ENCODE data around the gene ADCY5.
A peak's percentile ranks its signal among the peaks of the same experiment; 100 is the strongest.

ADCY5 gene

GRCh38 chr3:123350971-123351370, 97.9 kb downstream of the ADCY5 start:
- Histone ChIP-seq H3K4me1 (ENCODE audit: control insufficient read depth in 1 of 2, insufficient read depth in 2 of 2, low read length in 2 of 2) (peaks cover 0 to 23% of the 10 kb centered on the region in 2 donors), H3K36me3 (ENCODE audit: control insufficient read depth in 1 of 2, insufficient read depth in 2 of 2, low read length in 2 of 2) (no peaks in the 10 kb centered on the region), H3K27ac (ENCODE audit: low read length) (no peak overlapping the region), H3K27me3 (ENCODE audit: low read depth, low read length) (no peaks in the 10 kb centered on the region), H3K4me3 (ENCODE audit: low read depth in 1 of 2, low read length in 2 of 2) (no peak overlapping the region), H3K9me3 (ENCODE audit: control insufficient read depth in 1 of 2, low read length in 2 of 2) (no peaks in the 10 kb centered on the region)

GRCh38 chr3:123349566-123350435, 99.1 kb downstream of the ADCY5 start:
- no peaks in the 10 kb centered on the region for H3K9me3 ChIP-seq (ENCODE audit: control insufficient read depth in 1 of 2, low read length in 2 of 2)
- no peak overlapping the region for H3K4me3 ChIP-seq (ENCODE audit: low read depth in 1 of 2, low read length in 2 of 2)
- H3K36me3 ChIP-seq (ENCODE audit: control insufficient read depth in 1 of 2, insufficient read depth in 2 of 2, low read length in 2 of 2): no peaks in the 10 kb centered on the region
- no peak overlapping the region for H3K27ac ChIP-seq (ENCODE audit: low read length)
- H3K4me1 ChIP-seq (ENCODE audit: control insufficient read depth in 1 of 2, insufficient read depth in 2 of 2, low read length in 2 of 2): peaks cover 0 to 23% of the 10 kb centered on the region in 2 donors
- no peaks in the 10 kb centered on the region for H3K27me3 ChIP-seq (ENCODE audit: low read depth, low read length)

GRCh38 chr3:123349201-123349535, 99.7 kb downstream of the ADCY5 start:
- Histone ChIP-seq H3K4me3 (ENCODE audit: low read depth in 1 of 2, low read length in 2 of 2) (no peak overlapping the region), H3K9me3 (ENCODE audit: control insufficient read depth in 1 of 2, low read length in 2 of 2) (no peaks in the 10 kb centered on the region), H3K27me3 (ENCODE audit: low read depth, low read length) (no peaks in the 10 kb centered on the region), H3K27ac (ENCODE audit: low read length) (no peak overlapping the region), H3K36me3 (ENCODE audit: control insufficient read depth in 1 of 2, insufficient read depth in 2 of 2, low read length in 2 of 2) (no peaks in the 10 kb centered on the region), H3K4me1 (ENCODE audit: control insufficient read depth in 1 of 2, insufficient read depth in 2 of 2, low read length in 2 of 2) (peaks cover 0 to 28% of the 10 kb centered on the region in 2 donors)

GRCh38 chr3:123348471-123349200, 100.3 kb downstream of the ADCY5 start:
- Histone ChIP-seq H3K4me3 (ENCODE audit: low read depth in 1 of 2, low read length in 2 of 2) (no peak overlapping the region), H3K9me3 (ENCODE audit: control insufficient read depth in 1 of 2, low read length in 2 of 2) (no peaks in the 10 kb centered on the region), H3K27me3 (ENCODE audit: low read depth, low read length) (no peaks in the 10 kb centered on the region), H3K36me3 (ENCODE audit: control insufficient read depth in 1 of 2, insufficient read depth in 2 of 2, low read length in 2 of 2) (no peaks in the 10 kb centered on the region), H3K27ac (ENCODE audit: low read length) (no peak overlapping the region), H3K4me1 (ENCODE audit: control insufficient read depth in 1 of 2, insufficient read depth in 2 of 2, low read length in 2 of 2) (peaks cover 0 to 33% of the 10 kb centered on the region in 2 donors)

GRCh38 chr3:123347691-123348264, 101.1 kb downstream of the ADCY5 start:
- no peaks in the 10 kb centered on the region for H3K27me3 ChIP-seq (ENCODE audit: low read depth, low read length)
- H3K36me3 ChIP-seq (ENCODE audit: control insufficient read depth in 1 of 2, insufficient read depth in 2 of 2, low read length in 2 of 2): no peaks in the 10 kb centered on the region
- peaks cover 0 to 31% of the 10 kb centered on the region in 2 donors for H3K4me1 ChIP-seq (ENCODE audit: control insufficient read depth in 1 of 2, insufficient read depth in 2 of 2, low read length in 2 of 2)
- H3K4me3 ChIP-seq (ENCODE audit: low read depth in 1 of 2, low read length in 2 of 2): no peak overlapping the region
- no peaks in the 10 kb centered on the region for H3K9me3 ChIP-seq (ENCODE audit: control insufficient read depth in 1 of 2, low read length in 2 of 2)
- H3K27ac ChIP-seq (ENCODE audit: low read length): no peak overlapping the region

GRCh38 chr3:123347205-123347604, 101.7 kb downstream of the ADCY5 start:
- Histone ChIP-seq H3K4me1 (ENCODE audit: control insufficient read depth in 1 of 2, insufficient read depth in 2 of 2, low read length in 2 of 2) (peaks cover 0 to 32% of the 10 kb centered on the region in 2 donors), H3K4me3 (ENCODE audit: low read depth in 1 of 2, low read length in 2 of 2) (no peak overlapping the region), H3K27me3 (ENCODE audit: low read depth, low read length) (no peaks in the 10 kb centered on the region), H3K27ac (ENCODE audit: low read length) (no peak overlapping the region), H3K9me3 (ENCODE audit: control insufficient read depth in 1 of 2, low read length in 2 of 2) (no peaks in the 10 kb centered on the region), H3K36me3 (ENCODE audit: control insufficient read depth in 1 of 2, insufficient read depth in 2 of 2, low read length in 2 of 2) (no peaks in the 10 kb centered on the region)

- Histone ChIP-seq H3K36me3 (ENCODE audit: control insufficient read depth in 1 of 2, insufficient read depth in 2 of 2, low read length in 2 of 2) (no peaks in the 10 kb centered on the region), H3K27me3 (ENCODE audit: low read depth, low read length) (no peaks in the 10 kb centered on the region), H3K9me3 (ENCODE audit: control insufficient read depth in 1 of 2, low read length in 2 of 2) (no peaks in the 10 kb centered on the region), H3K4me3 (ENCODE audit: low read depth in 1 of 2, low read length in 2 of 2) (no peak overlapping the region), H3K4me1 (ENCODE audit: control insufficient read depth in 1 of 2, insufficient read depth in 2 of 2, low read length in 2 of 2) (peaks cover 0 to 23% of the 10 kb centered on the region in 2 donors), H3K27ac (ENCODE audit: low read length) (no peak overlapping the region)
Measured at GRCh38 chr3:123346021-123346420, 102.9 kb downstream of the ADCY5 start.

- H3K36me3 ChIP-seq (ENCODE audit: control insufficient read depth in 1 of 2, insufficient read depth in 2 of 2, low read length in 2 of 2): no peaks in the 10 kb centered on the region
Measured at GRCh38 chr3:123344907-123345594, 103.8 kb downstream of the ADCY5 start.

GRCh38 chr3:123344175-123344906, 104.5 kb downstream of the ADCY5 start:
- peaks cover 0 to 23% of the 10 kb centered on the region in 2 donors for H3K4me1 ChIP-seq (ENCODE audit: control insufficient read depth in 1 of 2, insufficient read depth in 2 of 2, low read length in 2 of 2)
- H3K27ac ChIP-seq (ENCODE audit: low read length): peak overlapping the region; percentile 16

More at GRCh38 chr3:123344907-123345594, 103.8 kb downstream of the ADCY5 start:
- H3K4me3 ChIP-seq (ENCODE audit: low read depth in 1 of 2, low read length in 2 of 2): no peak overlapping the region
- peaks cover 0 to 23% of the 10 kb centered on the region in 2 donors for H3K4me1 ChIP-seq (ENCODE audit: control insufficient read depth in 1 of 2, insufficient read depth in 2 of 2, low read length in 2 of 2)
- no peaks in the 10 kb centered on the region for H3K27me3 ChIP-seq (ENCODE audit: low read depth, low read length)
- H3K9me3 ChIP-seq (ENCODE audit: control insufficient read depth in 1 of 2, low read length in 2 of 2): no peaks in the 10 kb centered on the region
- H3K27ac ChIP-seq (ENCODE audit: low read length): no peak overlapping the region

GRCh38 chr3:123343296-123344174, 105.4 kb downstream of the ADCY5 start:
- peaks cover 0 to 31% of the 10 kb centered on the region in 2 donors for H3K4me1 ChIP-seq (ENCODE audit: control insufficient read depth in 1 of 2, insufficient read depth in 2 of 2, low read length in 2 of 2)
- H3K4me3 ChIP-seq (ENCODE audit: low read depth in 1 of 2, low read length in 2 of 2): no peak overlapping the region
- no peaks in the 10 kb centered on the region for H3K27me3 ChIP-seq (ENCODE audit: low read depth, low read length)
- H3K36me3 ChIP-seq (ENCODE audit: control insufficient read depth in 1 of 2, insufficient read depth in 2 of 2, low read length in 2 of 2): no peaks in the 10 kb centered on the region
- no peak overlapping the region for H3K27ac ChIP-seq (ENCODE audit: low read length)
- H3K9me3 ChIP-seq (ENCODE audit: control insufficient read depth in 1 of 2, low read length in 2 of 2): no peaks in the 10 kb centered on the region

More at GRCh38 chr3:123344175-123344906, 104.5 kb downstream of the ADCY5 start:
- Histone ChIP-seq H3K4me3 (ENCODE audit: low read depth in 1 of 2, low read length in 2 of 2) (no peak overlapping the region), H3K36me3 (ENCODE audit: control insufficient read depth in 1 of 2, insufficient read depth in 2 of 2, low read length in 2 of 2) (no peaks in the 10 kb centered on the region), H3K9me3 (ENCODE audit: control insufficient read depth in 1 of 2, low read length in 2 of 2) (no peaks in the 10 kb centered on the region), H3K27me3 (ENCODE audit: low read depth, low read length) (no peaks in the 10 kb centered on the region)

All from muscle layer of duodenum (tissue), 2 donors.